CD4-positive, alpha-beta T cell (primary cell): ENCODE measurements around the gene PUSL1. TPM values are rescaled to one million over a fixed set of nuclear protein-coding genes. Genes with fewer than 3 reads are reported as not detected.

ENCODE experiments used
- ATAC-seq: fragments of 200-7000 bp; cut with Tn5 transposase; one replicate; pipeline ENCODE4 v1.10.0; 2022; ENCODE audit warnings: mild to moderate bottlenecking; ENCODE audit not compliant: poor library complexity
- CTCF ChIA-PET: fragments of 350-600 bp; sonication (Branson Sonifier 250); formaldehyde crosslinking; loops from one replicate; lab custom pipeline; 2021; ENCODE audit warnings: antibody characterized with exemption, inconsistent platforms; lab: Charles Lee
- POLR2A ChIA-PET: fragments of 350-600 bp; sonication (Branson Sonifier 250); formaldehyde crosslinking; loops from one replicate; lab custom pipeline; 2021; ENCODE audit warnings: antibody characterized with exemption, inconsistent platforms; lab: Charles Lee
- DNase-seq, 14 experiments: peaks; one replicate each; pipeline ENCODE4 v3.0.0-alpha.2; 2013 to 2020; ENCODE audit warnings: mixed read lengths in 2 of 14
- H3K27ac ChIP-seq, 2 donors: one replicate each; pipeline versions ENCODE4 v1.5.1 to v1.7.0; 2013; ENCODE audit warnings: low read length in 2 of 2, low read depth in 1 of 2, mild to moderate bottlenecking in 1 of 2
- H3K27me3 ChIP-seq, 2 experiments: 1 replicate in 1 of 2; 2 replicates in 1 of 2; pipeline versions ENCODE4 v1.6.1 to v1.7.0; 2013; ENCODE audit warnings: low read length in 2 of 2, control low read depth in 1 of 2, mild to moderate bottlenecking in 1 of 2, moderate library complexity in 1 of 2; ENCODE audit not compliant: insufficient read depth in 2 of 2, control insufficient read depth in 1 of 2
- H3K36me3 ChIP-seq: one replicate; pipeline ENCODE4 v1.6.1; 2013; ENCODE audit warnings: low read length, control low read depth; ENCODE audit not compliant: insufficient read depth
- H3K4me1 ChIP-seq: one replicate; pipeline ENCODE4 v1.6.1; 2013; ENCODE audit warnings: low read length, control low read depth; ENCODE audit not compliant: insufficient read depth
- H3K4me3 ChIP-seq: one replicate; pipeline ENCODE4 v1.5.1; 2013; ENCODE audit warnings: mild to moderate bottlenecking, low read length, moderate library complexity
- H3K9me3 ChIP-seq, 2 experiments: 1 replicate in 1 of 2; 2 replicates in 1 of 2; pipeline versions ENCODE4 v1.6.1 to v1.7.0; 2013; ENCODE audit warnings: low read length in 2 of 2, mild to moderate bottlenecking in 2 of 2, control low read depth in 1 of 2, moderate library complexity in 1 of 2; ENCODE audit not compliant: control insufficient read depth in 1 of 2, insufficient read depth in 1 of 2
- H3K27ac Mint-ChIP-seq: one replicate; pipeline ENCODE4 v1.8.0; 2020; ENCODE audit warnings: mixed read lengths
- H3K27me3 Mint-ChIP-seq: one replicate; pipeline ENCODE4 v1.8.0; 2021; ENCODE audit warnings: mixed read lengths
- H3K36me3 Mint-ChIP-seq: one replicate; pipeline ENCODE4 v1.8.0; 2021; ENCODE audit warnings: low read depth, mixed read lengths
- H3K4me1 Mint-ChIP-seq: one replicate; pipeline ENCODE4 v1.8.0; 2021; ENCODE audit warnings: low read depth, mixed read lengths
- H3K4me3 Mint-ChIP-seq: one replicate; pipeline ENCODE4 v1.8.0; 2020; ENCODE audit warnings: mild to moderate bottlenecking, mixed read lengths
- H3K9me3 Mint-ChIP-seq: one replicate; pipeline ENCODE4 v1.8.0; 2020; ENCODE audit warnings: mixed read lengths
- intact Hi-C, 2 experiments: fragments of 100-400 bp; cut with DNase I in 1 of 2; cut with micrococcal nuclease in 1 of 2; formaldehyde crosslinking; loops; one replicate each; pipeline versions ENCODE4 v1.15.1 to v1.9.0; 2023 to 2025; cut with DNase I, micrococcal nuclease
- total RNA-seq, 174 experiments: library from RNA in 2 of 174; stranded (reverse) in 2 of 174; gene quantifications; one replicate each; pipeline ENCODE4 v1.2.3 and lab custom pipeline; 2021 to 2026
- TF ChIP-seq, protein P1 (sequence below): fragments of 200-600 bp; IDR thresholded peaks from one replicate; pipeline ENCODE4 v1.8.0; 2022; ENCODE audit warnings: antibody characterized with exemption, mild to moderate bottlenecking

The PUSL1 gene
- total RNA-seq, 2 experiments from 2014 or later = 18.1 to 19.2 TPM

DNA sequence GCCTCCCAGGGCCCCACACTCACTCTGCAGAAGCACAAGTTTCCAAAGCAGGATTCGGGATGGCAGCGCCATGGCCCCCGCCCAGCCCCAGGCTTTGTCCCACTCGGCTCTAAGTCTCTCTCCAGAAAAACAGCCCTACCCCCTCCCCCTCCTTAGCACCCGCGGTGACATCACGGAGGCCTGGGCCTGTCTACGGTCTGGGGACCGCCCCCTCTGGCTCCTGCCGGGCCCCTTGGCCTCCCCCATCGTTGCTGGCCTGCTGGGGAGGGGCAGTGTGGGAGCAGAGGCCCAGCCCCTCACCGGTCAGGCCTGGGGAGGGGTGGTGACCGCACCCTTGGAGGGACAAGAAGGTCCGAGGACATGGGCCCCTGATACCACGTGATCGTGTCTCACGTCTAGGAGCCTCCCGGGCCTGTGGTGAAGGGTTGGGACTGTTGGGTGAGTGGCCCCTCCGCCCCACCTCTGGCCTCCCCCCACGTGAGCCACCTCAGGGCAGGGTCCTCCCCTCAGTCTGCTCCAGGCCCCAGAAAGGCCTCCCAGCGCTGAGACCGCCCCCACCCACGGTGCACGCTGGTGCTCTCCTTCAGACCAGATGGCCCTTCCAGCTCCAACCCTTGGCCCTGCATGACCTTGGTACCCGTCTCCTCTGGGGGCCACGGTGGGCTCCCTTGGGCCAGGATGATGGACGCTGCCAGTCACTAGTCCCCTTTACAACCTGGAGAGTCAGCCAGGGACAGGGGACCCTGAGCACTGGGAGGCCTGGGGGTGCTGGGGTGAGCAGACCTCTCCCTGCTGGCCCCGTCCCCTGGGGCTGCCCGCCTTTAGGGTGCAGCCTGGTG lies 50.3 kb downstream of the PUSL1 start, which contains the start of gene MXRA8:
MXRA8 (minus strand) TSS at position 123 of the 839 bp plus-strand sequence; CDS start at position 72, 51 bp downstream.
- H3K4me3 ChIP-seq = no peak within 1 kb of the TSS
- no peaks in the 10 kb centered on the region for H3K36me3 ChIP-seq
- H3K36me3 Mint-ChIP-seq = no peaks in the 10 kb centered on the region
- H3K9me3 ChIP-seq = peaks cover 0 to 21% of the 10 kb centered on the region in 2 experiments
- TF ChIP-seq, protein P1, sequence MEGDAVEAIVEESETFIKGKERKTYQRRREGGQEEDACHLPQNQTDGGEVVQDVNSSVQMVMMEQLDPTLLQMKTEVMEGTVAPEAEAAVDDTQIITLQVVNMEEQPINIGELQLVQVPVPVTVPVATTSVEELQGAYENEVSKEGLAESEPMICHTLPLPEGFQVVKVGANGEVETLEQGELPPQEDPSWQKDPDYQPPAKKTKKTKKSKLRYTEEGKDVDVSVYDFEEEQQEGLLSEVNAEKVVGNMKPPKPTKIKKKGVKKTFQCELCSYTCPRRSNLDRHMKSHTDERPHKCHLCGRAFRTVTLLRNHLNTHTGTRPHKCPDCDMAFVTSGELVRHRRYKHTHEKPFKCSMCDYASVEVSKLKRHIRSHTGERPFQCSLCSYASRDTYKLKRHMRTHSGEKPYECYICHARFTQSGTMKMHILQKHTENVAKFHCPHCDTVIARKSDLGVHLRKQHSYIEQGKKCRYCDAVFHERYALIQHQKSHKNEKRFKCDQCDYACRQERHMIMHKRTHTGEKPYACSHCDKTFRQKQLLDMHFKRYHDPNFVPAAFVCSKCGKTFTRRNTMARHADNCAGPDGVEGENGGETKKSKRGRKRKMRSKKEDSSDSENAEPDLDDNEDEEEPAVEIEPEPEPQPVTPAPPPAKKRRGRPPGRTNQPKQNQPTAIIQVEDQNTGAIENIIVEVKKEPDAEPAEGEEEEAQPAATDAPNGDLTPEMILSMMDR = no peak
- peak within 1 kb of the TSS; percentile 39 for H3K4me3 Mint-ChIP-seq
- ATAC-seq (peak; percentile 54), DNase-seq (no peak)
- peaks cover 19% of the 10 kb centered on the region for H3K4me1 Mint-ChIP-seq
- H3K9me3 Mint-ChIP-seq = no peaks in the 10 kb centered on the region
- H3K27ac Mint-ChIP-seq = peak within 1 kb of the TSS; percentile 79
- ChIA-PET POLR2A (no interaction called here), CTCF (no interaction called here)
- H3K27me3 Mint-ChIP-seq = peaks cover 33% of the 10 kb centered on the region
- peak within 1 kb of the TSS in 1 of 2 donors; percentile 7 for H3K27ac ChIP-seq
- intact Hi-C loops = no loop called here
- peaks cover 27 to 39% of the 10 kb centered on the region in 2 experiments for H3K27me3 ChIP-seq
- H3K4me1 ChIP-seq = peaks cover 36% of the 10 kb centered on the region

DNA sequence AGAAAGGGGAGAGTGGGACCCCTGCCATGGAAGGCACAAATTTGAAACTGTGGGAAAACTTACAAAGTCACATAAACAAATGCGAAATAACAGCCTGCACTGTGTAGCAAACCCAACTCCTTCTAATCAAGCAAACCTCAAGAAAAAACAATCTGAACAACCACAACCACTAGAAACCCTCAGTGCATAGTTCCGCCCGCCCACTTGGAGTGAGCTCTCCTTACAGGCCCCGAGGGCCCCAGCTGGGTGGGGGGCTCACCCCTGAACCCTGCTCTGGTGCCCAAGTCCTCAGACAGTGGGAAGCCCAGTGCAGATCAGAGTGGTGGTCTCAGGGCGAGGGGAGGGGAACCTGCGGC lies 50.9 kb downstream of the PUSL1 start:
- H3K27ac Mint-ChIP-seq = peak overlapping the region; percentile 79
- Histone ChIP-seq H3K9me3 (peaks cover 0 to 15% of the 10 kb centered on the region in 2 experiments), H3K27me3 (peaks cover 23 to 33% of the 10 kb centered on the region in 2 experiments), H3K4me1 (peaks cover 30% of the 10 kb centered on the region), H3K4me3 (no peak overlapping the region), H3K27ac (peak overlapping the region in 1 of 2 donors; percentile 7), H3K36me3 (no peaks in the 10 kb centered on the region)
- H3K4me3 Mint-ChIP-seq = peak overlapping the region; percentile 39
- TF ChIP-seq, protein P1 = no peak
- ChIA-PET POLR2A (no interaction called here), CTCF (no interaction called here)
- peaks cover 13% of the 10 kb centered on the region for H3K4me1 Mint-ChIP-seq
- DNase-seq (peak in 1 of 14 experiments; percentile 24), ATAC-seq (peak; percentile 77)
- intact Hi-C loops = no loop called here
- H3K9me3 Mint-ChIP-seq = no peaks in the 10 kb centered on the region
- H3K27me3 Mint-ChIP-seq = peaks cover 26% of the 10 kb centered on the region
- no peaks in the 10 kb centered on the region for H3K36me3 Mint-ChIP-seq

DNA sequence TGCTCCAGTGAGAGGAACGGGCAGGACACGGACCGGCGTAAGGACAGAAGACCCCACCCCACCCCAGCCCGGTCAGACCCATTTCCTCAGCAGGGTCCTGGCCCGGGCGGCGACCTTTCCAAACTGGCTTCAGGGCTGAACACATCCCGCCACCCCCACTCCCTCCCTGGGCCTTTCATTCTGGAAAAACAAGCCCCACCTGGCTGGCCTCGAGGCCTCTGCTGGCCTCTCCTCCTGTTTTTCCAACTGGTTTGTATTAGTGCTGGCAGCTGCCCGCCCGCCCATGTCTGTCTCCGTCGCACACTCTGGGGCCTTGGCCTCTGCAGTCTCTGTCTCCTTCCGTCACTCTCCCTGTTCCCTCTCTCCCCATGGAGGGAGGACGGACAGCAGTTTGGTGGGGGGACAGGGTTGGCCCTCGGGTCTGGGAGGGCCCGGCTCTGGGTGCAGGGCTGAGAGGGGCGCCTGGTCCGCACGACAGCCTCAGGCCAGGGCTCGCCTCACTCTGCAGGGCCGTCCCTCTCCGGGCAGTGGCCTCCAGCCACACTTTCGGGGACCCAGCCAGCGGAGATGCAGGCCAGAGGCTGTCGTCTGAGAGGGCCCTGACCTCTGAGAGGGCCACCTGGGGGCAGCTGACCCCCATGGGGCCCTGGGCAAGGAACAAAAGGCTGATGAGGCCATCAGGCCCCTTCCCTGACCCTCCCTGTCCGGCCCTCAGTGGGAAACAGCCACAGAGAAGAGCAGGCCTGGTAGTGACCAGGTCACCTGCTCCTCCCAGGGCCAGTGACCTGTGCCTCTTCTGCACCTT lies 51.5 kb downstream of the PUSL1 start:
- TF ChIP-seq, protein P1 = no peak
- intact Hi-C loops = no loop called here
- Histone ChIP-seq H3K4me3 (no peak overlapping the region), H3K27me3 (peaks cover 22 to 30% of the 10 kb centered on the region in 2 experiments), H3K9me3 (peaks cover 0 to 14% of the 10 kb centered on the region in 2 experiments), H3K27ac (no peak overlapping the region), H3K4me1 (peaks cover 25% of the 10 kb centered on the region), H3K36me3 (no peaks in the 10 kb centered on the region)
- Mint-ChIP-seq H3K36me3 (no peaks in the 10 kb centered on the region), H3K27me3 (peaks cover 26% of the 10 kb centered on the region), H3K4me1 (peaks cover 12% of the 10 kb centered on the region), H3K9me3 (no peaks in the 10 kb centered on the region), H3K4me3 (peak overlapping the region; percentile 39), H3K27ac (peak overlapping the region; percentile 79)
- ATAC-seq = no peak
- no peak for DNase-seq
- ChIA-PET POLR2A (no interaction called here), CTCF (no interaction called here)
